ENCODE results near the gene GSTP1.

DNA sequence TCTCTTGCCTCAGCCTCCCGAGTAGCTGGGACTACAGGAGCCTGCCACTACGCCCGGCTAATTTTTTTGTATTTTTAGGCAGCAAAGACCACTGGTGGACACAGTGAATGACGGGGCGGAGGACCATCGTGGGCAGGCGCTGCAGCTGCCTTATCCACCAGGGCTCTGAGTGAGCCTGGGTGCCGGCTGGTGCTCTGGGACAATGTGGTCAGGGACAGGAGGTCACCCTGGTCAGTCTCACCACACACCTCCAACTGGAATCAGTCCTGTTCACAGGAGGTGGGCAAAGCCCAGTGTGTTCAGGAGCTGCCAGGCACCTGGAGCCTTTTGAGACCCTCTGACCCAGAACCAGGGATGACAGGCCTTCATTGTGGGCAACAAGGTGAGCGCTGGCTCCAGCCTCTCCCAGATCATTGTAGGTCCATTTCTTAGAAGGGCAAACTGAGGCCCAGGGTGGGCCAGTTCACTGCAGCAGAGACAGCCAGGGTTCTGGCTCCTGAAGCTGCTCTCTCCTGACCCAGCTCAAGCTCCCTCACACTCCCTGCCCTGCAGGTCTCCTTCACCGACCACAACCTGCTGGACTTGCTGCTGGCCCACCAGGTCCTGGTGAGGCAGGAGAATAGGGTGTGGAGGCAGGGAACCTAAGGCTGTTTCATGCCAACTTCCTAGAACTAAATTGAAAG is 44.6 kb upstream of the GSTP1 start:
- TF ChIP-seq POLR2AphosphoS5 (IDR thresholded peaks at IDR 0.05; ENCODE audit: borderline replicate concordance, low read depth, low read length) (no peak), FOXP2 (optimal IDR thresholded peaks at IDR 0.05; ENCODE audit: control extremely low read depth, extremely low read length, insufficient read depth) (no peak)
